ENCODE measurements around the gene IFT52. TPM values are rescaled to one million over a fixed set of nuclear protein-coding genes. Genes with fewer than 3 reads are reported as not detected.

Gene IFT52
- total RNA-seq, 4 donors from 2014 or later, result 1.4 to 83.4 (median 19.9) TPM

- intact Hi-C loops (cut with DNase I; ENCODE audit: low total_unique reads), result no loop called here
- 88% methylated on average over 6 of the region's 6 CpGs; no CpG with 5 or more reads in 1 of the 2 donors for WGBS, 2 donors (ENCODE audit: low coverage in 1 of 2)
Observed at GRCh38 chr20:43571771-43572170, 19.0 kb upstream of the IFT52 start.

GRCh38 chr20:43572891-43573290 is 17.8 kb upstream of the IFT52 start:
- in situ Hi-C loops (cut with MboI; ENCODE audit: low pct_ligation_motif_present in 1 of 4, low pct_unique_long_range_greater_than_20kb in 1 of 4, low sequenced_read_pairs in 3 of 4), result no loop called here
- no peak for DNase-seq
- Histone ChIP-seq H3K4me3 (no peak overlapping the region), H3K36me3 (no peaks in the 10 kb centered on the region), H3K27ac (no peak overlapping the region), H3K4me1 (peaks cover 0 to 10% (median 3%) of the 10 kb centered on the region in 4 donors), H3K9me3 (no peaks in the 10 kb centered on the region), H3K27me3 (no peaks in the 10 kb centered on the region)
- intact Hi-C loops (cut with DNase I; ENCODE audit: low total_unique reads), result no loop called here
- TF ChIP-seq POLR2A (IDR thresholded peaks at IDR 0.05), result no peak
- no peak for TF ChIP-seq POLR2AphosphoS5 (IDR thresholded peaks at IDR 0.05)
- no peak for TF ChIP-seq CTCF (IDR thresholded peaks at IDR 0.05)
- TF ChIP-seq EP300 (IDR thresholded peaks at IDR 0.05; ENCODE audit: low read depth), result no peak
- WGBS, 2 donors (ENCODE audit: low coverage in 1 of 2), result 91 to 100% methylated on average over 2 to 8 of the region's 8 CpGs

More at GRCh38 chr20:43571771-43572170, 19.0 kb upstream of the IFT52 start:
- no peaks in the 10 kb centered on the region for H3K27me3 ChIP-seq
- no peaks in the 10 kb centered on the region for H3K9me3 ChIP-seq
- H3K4me3 ChIP-seq, result no peak overlapping the region
- H3K27ac ChIP-seq, result no peak overlapping the region
- in situ Hi-C loops (cut with MboI; ENCODE audit: low pct_ligation_motif_present in 1 of 4, low pct_unique_long_range_greater_than_20kb in 1 of 4, low sequenced_read_pairs in 3 of 4), result no loop called here
- H3K36me3 ChIP-seq, result no peaks in the 10 kb centered on the region
- TF ChIP-seq POLR2AphosphoS5 (IDR thresholded peaks at IDR 0.05), result no peak
- no peak for TF ChIP-seq POLR2A (IDR thresholded peaks at IDR 0.05)
- TF ChIP-seq EP300 (IDR thresholded peaks at IDR 0.05; ENCODE audit: low read depth), result no peak
- TF ChIP-seq CTCF (IDR thresholded peaks at IDR 0.05), result no peak
- DNase-seq, result no peak
- peaks cover 0 to 10% (median 3%) of the 10 kb centered on the region in 4 donors for H3K4me1 ChIP-seq

- intact Hi-C loops (cut with DNase I; ENCODE audit: low total_unique reads), result no loop called here
Observed at GRCh38 chr20:43576108-43576507, 14.6 kb upstream of the IFT52 start.

More at GRCh38 chr20:43576108-43576507, 14.6 kb upstream of the IFT52 start:
- Histone ChIP-seq H3K9me3 (no peaks in the 10 kb centered on the region), H3K4me3 (no peak overlapping the region), H3K27ac (no peak overlapping the region), H3K27me3 (no peaks in the 10 kb centered on the region), H3K4me1 (peaks cover 0 to 18% (median 5%) of the 10 kb centered on the region in 4 donors), H3K36me3 (no peaks in the 10 kb centered on the region)
- no peak for DNase-seq
- in situ Hi-C loops (cut with MboI; ENCODE audit: low pct_ligation_motif_present in 1 of 4, low pct_unique_long_range_greater_than_20kb in 1 of 4, low sequenced_read_pairs in 3 of 4), result no loop called here
- TF ChIP-seq CTCF (IDR thresholded peaks at IDR 0.05) (no peak), EP300 (IDR thresholded peaks at IDR 0.05; ENCODE audit: low read depth) (no peak), POLR2AphosphoS5 (IDR thresholded peaks at IDR 0.05) (no peak), POLR2A (IDR thresholded peaks at IDR 0.05) (no peak)
- 81% methylated on average over 10 of the region's 10 CpGs; no CpG with 5 or more reads in 1 of the 2 donors for WGBS, 2 donors (ENCODE audit: low coverage in 1 of 2)
